Fibroblast of the aortic adventitia (primary cell): Measurements from ENCODE around the gene TMEM100. TPM values are rescaled to one million over a fixed set of nuclear protein-coding genes. Genes with fewer than 3 reads are reported as not detected.

ENCODE experiments used
- DNase-seq: peaks from one replicate; pipeline ENCODE4 v3.0.0-alpha.2; 2010; ENCODE audit warnings: low read depth
- H3K4me3 ChIP-seq: 2 replicates; pipeline ENCODE4 v1.5.1; 2011; ENCODE audit warnings: low read depth, mild to moderate bottlenecking, control low read depth, low read length, moderate library complexity
- CTCF ChIP-seq: IDR thresholded peaks from 2 replicates; pipeline ENCODE4 v1.5.1; 2011; ENCODE audit warnings: mild to moderate bottlenecking, low read length, control low read depth, inconsistent platforms; ENCODE audit not compliant: insufficient read depth
- total RNA-seq: library from RNA; depleted of rRNA; stranded (reverse); fragments of >200 nt; gene quantifications from 2 replicates; pipeline ENCODE4 v1.2.3, GENCODE V29; 2012; ENCODE audit warnings: low replicate concordance

Gene TMEM100
- total RNA-seq, 1 donor, result 2.1 TPM

GRCh38 chr17:55746466-55746865 is 23.8 kb upstream of the TMEM100 start:
- TF ChIP-seq CTCF, result no peak
- no peak overlapping the region for H3K4me3 ChIP-seq
- no peak for DNase-seq

GRCh38 chr17:55745258-55745657 is 22.6 kb upstream of the TMEM100 start:
- no peak overlapping the region for H3K4me3 ChIP-seq
- DNase-seq, result no peak
- TF ChIP-seq CTCF, result no peak

GRCh38 chr17:55743103-55743679 is 20.5 kb upstream of the TMEM100 start:
- H3K4me3 ChIP-seq, result no peak overlapping the region
- peak; percentile 25 for DNase-seq
- TF ChIP-seq CTCF, result no peak

DNA sequence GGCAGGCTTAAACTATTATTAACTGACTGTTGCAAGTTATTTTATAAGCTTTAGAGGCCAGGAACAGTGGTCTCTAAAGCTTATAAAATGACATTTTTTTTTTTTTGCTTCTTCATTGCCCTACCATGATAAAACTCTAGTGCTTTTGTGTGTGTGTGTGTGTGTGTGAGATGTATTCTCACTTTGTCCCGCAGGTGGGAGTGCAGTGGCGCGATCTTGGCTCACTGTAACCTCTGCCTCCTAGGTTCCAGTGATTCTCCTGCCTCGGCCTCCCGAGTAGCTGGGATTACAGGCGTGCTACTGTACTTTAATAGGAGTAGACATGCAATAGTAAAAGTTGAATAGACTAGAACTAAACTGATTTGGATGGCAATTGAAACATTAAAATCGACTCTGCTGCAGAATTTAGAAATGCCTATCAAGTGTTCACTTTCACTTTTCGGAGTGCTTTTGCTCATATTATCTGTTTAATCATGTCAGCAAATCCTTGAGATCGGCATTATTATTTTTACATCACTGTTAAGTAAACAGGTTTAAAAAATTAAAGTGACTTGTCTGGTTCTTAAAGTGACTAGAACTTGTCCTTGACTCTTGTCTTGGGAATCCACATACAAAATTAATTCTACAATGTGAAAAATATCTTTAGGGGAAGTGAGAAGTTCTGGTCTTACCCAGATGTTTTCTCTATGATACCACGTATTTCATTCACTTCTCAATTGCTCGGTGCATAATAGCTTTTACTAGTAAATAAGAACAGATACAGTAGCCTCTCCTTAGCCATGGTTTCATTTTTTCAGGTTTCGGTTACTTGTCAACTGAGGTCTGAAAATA is 19.8 kb upstream of the TMEM100 start:
- TF ChIP-seq CTCF, result no peak
- DNase-seq, result no peak
- H3K4me3 ChIP-seq, result no peak overlapping the region

GRCh38 chr17:55741356-55741700 is 18.7 kb upstream of the TMEM100 start:
- no peak for TF ChIP-seq CTCF
- no peak for DNase-seq
- H3K4me3 ChIP-seq, result no peak overlapping the region

DNA sequence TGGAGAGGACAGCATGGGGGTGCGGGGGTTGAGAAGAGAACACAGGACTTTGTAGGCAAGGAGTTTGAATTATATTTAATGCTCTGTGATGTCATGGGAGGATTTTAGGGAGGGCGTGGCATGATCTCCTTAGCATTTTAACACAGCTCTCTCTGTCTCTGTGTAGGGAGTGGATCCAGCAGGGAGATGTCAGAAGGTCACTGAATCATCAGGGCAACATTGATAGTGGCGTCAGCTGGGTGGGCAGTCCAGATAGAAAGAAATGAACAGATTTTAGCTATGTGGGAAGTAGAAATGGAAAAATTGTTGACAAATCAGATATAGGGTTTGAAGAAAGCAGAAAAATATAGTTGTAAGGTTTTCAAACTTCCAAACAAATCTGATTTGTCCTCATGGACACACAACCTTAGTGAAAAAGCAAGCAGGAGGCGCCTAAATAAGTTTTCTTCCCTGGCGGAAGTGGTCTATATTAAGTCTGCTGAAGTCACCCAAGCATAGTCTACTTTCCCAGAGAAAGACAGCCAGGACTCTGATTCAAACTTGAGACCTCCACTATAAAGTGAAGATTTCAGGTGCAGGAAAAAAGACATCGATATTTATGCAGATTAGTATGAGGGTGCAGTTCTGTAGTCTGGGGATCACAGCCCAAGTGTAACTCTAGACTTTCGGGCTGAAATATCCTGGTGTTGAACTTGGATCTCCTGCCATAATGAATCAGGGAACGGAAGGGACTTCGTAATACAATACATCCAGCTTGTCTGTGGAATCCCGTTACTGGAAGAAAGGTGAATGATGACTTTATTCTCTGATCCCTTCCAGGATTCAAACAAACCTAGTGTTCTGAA is 18.1 kb upstream of the TMEM100 start:
- TF ChIP-seq CTCF, result no peak
- DNase-seq, result no peak
- no peak overlapping the region for H3K4me3 ChIP-seq
